ENCODE measurements around the gene LTN1. TPM values are rescaled to one million over a fixed set of nuclear protein-coding genes. Genes with fewer than 3 reads are reported as not detected.
"Not testable (repeated sequence)": the region's sequence is repeated elsewhere in the genome, so short reads cannot be mapped to it uniquely, and the experiment has no call there.

Gene LTN1
- total RNA-seq, 1 donor from 2014 or later, result 22.0 TPM

- H3K27ac ChIP-seq, result no peak overlapping the region
- H3K27me3 ChIP-seq (ENCODE audit: low read depth), result no peaks in the 10 kb centered on the region
- no peak for ATAC-seq
- H3K36me3 ChIP-seq, result peaks cover 19% of the 10 kb centered on the region
- DNase-seq, result no peak
- H3K9me3 ChIP-seq, result no peaks in the 10 kb centered on the region
- H3K4me1 ChIP-seq, result peaks cover 7% of the 10 kb centered on the region
- intact Hi-C loops (cut with DNase I), result no loop called here
- TF ChIP-seq CTCF (IDR thresholded peaks at IDR 0.05), result no peak
- H3K4me3 ChIP-seq, result no peak overlapping the region
Measured at GRCh38 chr21:29005696-29006095, 13.0 kb upstream of the LTN1 start.

DNA sequence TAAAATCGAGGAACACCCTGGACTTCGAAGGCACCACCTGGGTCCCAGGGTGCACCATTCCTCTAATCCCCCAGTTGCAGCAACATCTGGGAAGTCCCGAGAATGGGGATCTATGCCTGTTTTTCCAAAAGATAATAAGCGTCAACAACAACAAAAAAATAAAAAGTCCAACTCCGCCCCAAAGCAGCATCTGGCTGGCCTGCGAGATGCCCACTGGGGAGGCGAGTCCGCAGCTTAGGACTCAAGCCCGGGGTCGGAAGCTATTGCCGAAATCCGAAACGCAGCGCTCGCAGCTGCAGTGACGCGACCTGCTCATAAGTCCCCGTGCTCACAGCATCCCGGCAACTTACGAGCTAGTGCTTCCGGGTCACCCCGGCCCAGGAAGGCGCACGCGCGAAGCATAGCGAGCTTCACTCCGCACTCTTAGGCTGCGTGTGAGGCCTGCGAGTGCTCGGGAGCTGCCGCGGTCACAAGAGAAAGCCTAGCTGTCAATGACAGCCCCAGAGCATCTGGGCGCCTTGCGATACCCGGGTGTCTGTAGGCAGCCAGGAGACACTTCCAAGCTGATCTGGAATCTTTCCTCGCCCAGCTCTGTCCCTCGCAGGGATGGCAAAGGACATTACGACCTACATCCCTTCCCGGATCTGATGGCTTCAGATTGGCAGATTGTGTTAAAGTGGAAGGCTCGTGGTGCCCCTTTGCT, 9.9 kb upstream of the LTN1 start:
- Histone ChIP-seq H3K9me3 (no peaks in the 10 kb centered on the region), H3K4me3 (peak overlapping the region; percentile 62), H3K36me3 (peaks cover 9% of the 10 kb centered on the region), H3K27ac (peak overlapping the region; percentile 92), H3K27me3 (ENCODE audit: low read depth) (no peaks in the 10 kb centered on the region), H3K4me1 (peaks cover 7% of the 10 kb centered on the region)
- intact Hi-C loops (cut with DNase I), result no loop called here
- no peak for TF ChIP-seq CTCF (IDR thresholded peaks at IDR 0.05)
- peak; percentile 98 for DNase-seq
- peak; percentile 100 for ATAC-seq

GRCh38 chr21:28993293-28993629, 584 bp upstream of the LTN1 start:
- TF ChIP-seq CTCF (IDR thresholded peaks at IDR 0.05), result no peak
- no peaks in the 10 kb centered on the region for H3K27me3 ChIP-seq (ENCODE audit: low read depth)
- peak overlapping the region; percentile 92 for H3K27ac ChIP-seq
- peaks cover 20% of the 10 kb centered on the region for H3K4me1 ChIP-seq
- intact Hi-C loops (cut with DNase I), result no loop called here
- DNase-seq, result no peak
- no peaks in the 10 kb centered on the region for H3K36me3 ChIP-seq
- no peaks in the 10 kb centered on the region for H3K9me3 ChIP-seq
- peak overlapping the region; percentile 96 for H3K4me3 ChIP-seq
- ATAC-seq, result no peak

DNA sequence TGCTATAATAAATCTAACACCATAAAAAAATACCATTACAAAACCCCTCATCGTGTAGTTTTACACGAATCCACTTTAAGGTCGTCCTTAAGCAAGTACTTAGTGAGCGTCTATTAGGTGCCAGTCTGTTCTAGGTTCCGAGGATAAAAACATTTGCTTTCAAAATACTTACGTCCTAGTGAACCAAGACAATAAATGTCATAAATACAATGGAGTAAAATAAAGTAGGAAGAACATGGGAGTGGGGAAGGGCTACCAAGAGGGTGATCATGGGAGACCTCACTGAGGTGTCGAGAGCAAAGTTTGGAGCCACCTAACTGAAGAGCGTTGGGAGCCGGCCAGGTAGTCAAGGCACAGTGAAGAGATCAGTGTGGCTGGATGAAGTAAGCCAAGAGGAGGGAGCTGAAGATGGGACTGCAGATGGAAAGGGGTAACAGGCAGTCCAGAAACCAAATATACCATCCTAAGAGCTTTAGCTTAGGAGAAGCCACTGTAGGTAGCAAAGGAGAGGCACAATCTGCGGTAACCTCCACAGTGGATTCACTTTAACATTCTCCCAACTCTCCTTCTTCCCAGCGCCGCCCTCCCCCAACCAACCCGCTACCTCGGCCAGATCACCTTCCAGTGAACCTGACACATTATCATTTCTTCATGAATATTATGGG, 684 bp downstream of the LTN1 start:
- Histone ChIP-seq H3K36me3 (no peaks in the 10 kb centered on the region), H3K9me3 (no peaks in the 10 kb centered on the region), H3K4me3 (peak overlapping the region; percentile 96), H3K27me3 (ENCODE audit: low read depth) (no peaks in the 10 kb centered on the region), H3K4me1 (peaks cover 20% of the 10 kb centered on the region), H3K27ac (peak overlapping the region; percentile 92)
- intact Hi-C loops (cut with DNase I), result no loop called here
- no peak for TF ChIP-seq CTCF (IDR thresholded peaks at IDR 0.05)
- DNase-seq (no peak), ATAC-seq (peak in 1 of 2 donors; percentile 25)

GRCh38 chr21:28988146-28988545, 4.5 kb downstream of the LTN1 start:
- intact Hi-C loops (cut with DNase I); H3K27ac ChIP-seq; ATAC-seq; DNase-seq; H3K27me3 ChIP-seq (ENCODE audit: low read depth); H3K4me3 ChIP-seq; H3K9me3 ChIP-seq: not testable (repeated sequence)
- peaks cover 15% of the 10 kb centered on the region for H3K4me1 ChIP-seq
- H3K36me3 ChIP-seq, result peaks cover 38% of the 10 kb centered on the region

DNA sequence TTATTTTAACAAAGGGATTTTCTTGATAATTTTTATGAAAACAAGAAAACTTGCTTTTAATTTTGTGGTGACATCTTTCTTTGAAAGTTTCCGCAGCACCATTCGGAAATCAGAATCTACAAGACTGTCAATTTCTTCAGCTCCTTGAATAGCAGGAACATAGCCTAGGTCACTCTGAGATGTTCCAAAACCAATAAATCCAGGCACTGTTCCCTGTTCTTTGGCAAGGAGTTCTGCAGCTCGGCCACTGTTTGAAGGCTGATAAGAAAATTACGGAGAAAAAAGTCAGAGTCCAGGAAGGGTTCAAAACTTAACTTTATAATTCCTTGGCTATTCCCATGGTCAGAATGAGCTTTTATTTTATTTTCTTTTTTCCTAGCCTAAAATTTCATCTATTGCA, 6.0 kb downstream of the LTN1 start:
- DNase-seq, result no peak
- H3K36me3 ChIP-seq, result peaks cover 52% of the 10 kb centered on the region
- no peaks in the 10 kb centered on the region for H3K27me3 ChIP-seq (ENCODE audit: low read depth)
- H3K4me3 ChIP-seq, result no peak overlapping the region
- no peak overlapping the region for H3K27ac ChIP-seq
- H3K9me3 ChIP-seq, result no peaks in the 10 kb centered on the region
- no peak for TF ChIP-seq CTCF (IDR thresholded peaks at IDR 0.05)
- H3K4me1 ChIP-seq, result peaks cover 9% of the 10 kb centered on the region
- intact Hi-C loops (cut with DNase I), result no loop called here
- ATAC-seq, result no peak
